HG03520 (cell line): ENCODE data around the gene MGAT5B.

ENCODE experiments used
- ATAC-seq: cut with Tn5 transposase; IDR thresholded peaks from one replicate; pipeline ENCODE4 v1.9.1; 2021; ENCODE audit warnings: mild to moderate bottlenecking, moderate library complexity; ENCODE audit not compliant: unreplicated experiment

The MGAT5B gene

DNA sequence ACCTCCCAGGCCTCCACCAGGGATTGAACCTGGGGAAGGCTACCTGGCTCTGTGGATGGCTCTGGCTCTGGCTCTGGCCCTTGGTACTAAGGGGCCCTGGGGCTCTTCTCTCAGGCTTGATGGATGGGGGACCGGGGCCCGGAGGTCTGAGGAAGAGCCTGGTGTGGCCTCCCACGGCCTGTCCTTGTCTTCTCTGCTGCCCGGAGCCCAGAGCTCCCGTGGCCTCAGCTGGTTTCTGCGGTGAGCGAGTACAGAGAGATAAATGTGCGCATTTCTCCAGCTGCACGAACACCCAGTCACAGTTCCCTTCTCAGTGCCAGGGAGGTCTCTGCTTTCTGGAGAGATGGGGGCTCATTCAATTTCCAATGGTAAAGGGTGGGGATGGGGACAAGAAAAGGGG lies 9.2 kb downstream of the MGAT5B start:
- no peak for ATAC-seq

DNA sequence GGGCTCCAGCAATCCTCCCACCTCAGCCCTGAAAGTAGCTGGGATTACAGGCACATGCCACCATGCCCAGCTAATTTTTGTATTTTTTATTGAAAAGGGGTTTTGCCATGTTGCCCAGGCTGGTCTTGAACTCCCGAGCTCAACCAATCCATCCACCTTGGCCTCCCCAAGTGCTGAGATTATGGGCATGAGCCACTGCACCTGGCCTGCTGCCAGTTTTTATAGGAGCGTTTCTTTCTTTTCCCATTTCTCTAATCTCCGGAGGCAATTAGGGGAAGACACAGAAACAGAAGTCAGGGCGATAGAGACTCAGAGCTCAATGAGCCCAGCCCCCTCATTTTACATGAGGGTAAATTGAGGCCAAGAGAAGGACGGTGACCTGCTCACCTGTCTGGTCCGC lies 10.4 kb downstream of the MGAT5B start:
- no peak for ATAC-seq

DNA sequence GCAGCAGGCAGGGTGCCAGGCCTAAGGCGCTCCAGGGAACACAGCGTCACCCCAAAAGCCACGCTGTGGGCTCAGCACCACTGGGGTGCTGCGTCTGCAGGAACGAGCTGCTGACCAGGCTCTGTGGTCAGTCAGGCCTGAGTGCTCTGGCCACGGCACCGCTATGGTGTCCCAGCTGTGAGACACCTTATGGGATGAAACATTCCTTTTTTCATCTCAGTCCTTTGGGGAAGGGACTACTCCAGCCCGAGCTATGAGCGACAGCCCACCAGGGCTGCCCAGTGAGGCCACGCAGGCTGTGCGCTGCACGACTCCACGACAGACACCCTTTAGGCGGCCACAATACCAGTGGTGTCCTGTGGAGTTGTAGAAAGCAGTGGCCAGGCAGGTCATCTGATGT lies 11.1 kb downstream of the MGAT5B start:
- no peak for ATAC-seq

DNA sequence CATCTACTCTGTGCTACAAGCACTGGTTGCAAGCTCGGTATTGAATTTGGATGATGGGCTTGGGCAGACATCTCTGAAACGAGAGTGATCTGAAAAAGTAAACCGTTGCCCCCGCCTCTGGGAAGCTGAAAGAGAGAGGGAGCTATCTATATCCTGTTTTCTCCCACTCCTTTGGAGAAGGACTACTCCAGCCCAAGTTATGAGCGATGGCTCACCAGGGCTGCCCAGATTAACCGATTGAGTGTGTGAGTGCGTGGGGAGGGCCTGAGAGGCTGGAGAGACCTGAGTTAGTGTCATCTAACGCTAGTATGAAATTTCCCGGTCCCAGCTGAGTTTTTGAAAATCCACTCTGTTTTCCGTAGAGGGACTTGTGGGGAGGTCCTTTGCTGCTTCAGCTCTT lies 11.5 kb downstream of the MGAT5B start:
- no peak for ATAC-seq

DNA sequence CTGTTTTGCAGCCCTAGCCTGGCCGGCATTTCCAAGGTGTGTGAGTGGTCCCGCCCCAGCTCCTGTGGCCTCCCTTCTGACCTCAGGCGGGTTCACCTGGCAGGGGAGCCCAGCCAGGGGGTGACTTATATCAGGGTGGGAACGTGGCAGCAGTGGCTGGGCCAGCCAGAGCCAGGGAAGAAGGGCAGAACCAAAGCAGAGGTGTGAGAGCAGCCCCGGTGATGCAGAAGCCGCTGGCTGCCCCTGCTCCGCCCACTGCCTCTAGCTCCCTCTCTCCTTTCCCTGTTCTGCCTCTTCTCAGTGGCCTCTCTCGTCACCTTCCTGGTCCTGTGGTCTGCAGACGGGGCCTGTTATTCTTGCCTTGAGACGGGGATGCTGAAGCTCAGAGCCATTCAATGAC lies 12.1 kb downstream of the MGAT5B start:
- ATAC-seq: no peak

DNA sequence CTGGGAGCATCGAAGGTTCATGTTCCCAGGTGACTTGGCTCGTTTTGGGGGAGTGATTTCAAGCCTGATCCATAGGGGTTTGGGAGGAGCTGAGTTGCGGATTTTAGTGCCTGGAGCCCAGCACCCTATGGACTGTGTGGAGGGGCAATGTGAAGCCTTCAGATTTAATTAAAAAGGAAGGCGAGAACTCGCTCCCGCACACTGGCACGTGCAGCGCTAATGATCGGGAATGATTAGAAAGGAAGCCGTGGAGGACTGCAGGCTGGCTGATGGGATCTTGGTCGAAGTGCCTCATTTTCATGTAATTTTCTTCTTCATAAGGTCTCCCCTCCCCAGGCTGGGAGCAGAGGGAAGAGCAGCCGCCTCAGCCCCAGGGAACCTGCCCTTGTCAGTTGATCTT lies 12.8 kb downstream of the MGAT5B start:
- no peak for ATAC-seq

DNA sequence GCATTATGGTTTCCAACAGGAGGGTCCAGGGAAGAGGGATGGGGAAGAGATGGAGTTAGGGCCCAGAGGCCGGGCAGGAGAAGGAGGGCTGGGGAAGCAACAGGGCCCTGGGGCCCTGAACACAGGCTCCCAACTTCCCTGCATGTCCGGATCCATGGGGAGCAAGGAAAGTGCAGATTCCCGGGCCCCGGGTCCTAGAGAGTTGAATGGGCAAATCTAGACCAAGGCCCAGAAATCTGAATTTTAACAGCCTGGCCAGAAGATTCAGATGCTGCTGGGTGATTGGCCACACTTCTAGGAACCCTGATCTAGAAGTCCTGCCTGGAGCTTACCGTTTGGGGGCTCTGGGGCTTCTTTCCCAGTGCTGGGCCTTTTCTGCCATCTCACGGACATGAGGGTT lies 13.2 kb downstream of the MGAT5B start:
- ATAC-seq: no peak

DNA sequence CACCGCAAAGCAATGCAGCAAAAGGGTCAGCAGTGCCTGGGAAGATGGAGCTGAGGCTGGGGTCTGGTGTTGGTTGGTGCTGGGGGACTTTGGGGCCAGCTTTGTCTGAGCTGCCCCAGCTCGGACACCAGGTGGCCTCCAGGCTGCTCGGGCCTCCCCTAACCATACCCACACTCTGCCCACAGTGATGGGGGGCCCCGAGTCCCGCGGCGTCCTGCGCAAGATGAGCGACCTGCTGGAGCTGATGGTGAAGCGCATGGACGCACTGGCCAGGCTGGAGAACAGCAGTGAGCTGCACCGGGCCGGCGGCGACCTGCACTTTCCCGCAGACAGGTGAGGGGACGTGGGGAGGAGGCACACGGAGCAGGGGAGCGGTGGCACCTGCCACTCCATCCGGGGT lies 13.8 kb downstream of the MGAT5B start:
- no peak for ATAC-seq

DNA sequence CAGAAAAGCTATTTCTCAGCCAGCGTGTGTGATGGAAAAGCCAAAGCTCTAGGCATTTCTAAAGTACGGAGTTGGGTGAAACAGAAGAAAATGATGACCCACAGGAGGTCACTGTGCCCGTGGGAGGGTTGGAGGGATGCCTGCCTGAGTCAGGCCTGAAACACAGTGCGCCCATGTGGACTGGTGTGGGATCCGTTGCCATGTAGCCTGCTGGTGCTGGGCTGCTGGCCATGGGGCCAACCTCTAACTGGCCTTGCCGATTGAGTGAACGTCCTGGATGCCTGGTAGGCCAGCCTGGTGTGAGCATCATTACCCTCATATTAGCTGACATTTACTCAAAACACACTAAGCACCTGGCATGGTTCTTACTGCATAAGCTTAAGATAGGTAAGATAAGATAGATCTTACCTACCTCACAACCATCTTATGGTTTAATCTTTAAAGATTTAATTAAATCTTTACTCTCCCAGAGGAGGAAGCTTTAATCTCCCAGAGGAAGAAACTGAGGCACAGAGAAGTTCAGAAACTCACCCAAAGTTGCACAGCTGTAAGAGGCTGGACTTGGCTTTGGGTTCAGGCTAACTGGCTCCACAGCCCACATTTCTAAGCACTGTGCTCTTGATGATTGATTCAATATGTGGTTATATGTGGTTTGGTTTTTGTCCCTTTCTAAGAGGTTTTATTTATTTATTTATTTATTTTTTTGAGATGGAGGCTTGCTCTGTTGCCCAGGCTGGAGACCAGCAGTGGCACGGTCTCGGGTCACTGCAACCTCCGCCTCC lies 15.7 kb downstream of the MGAT5B start:
- no peak for ATAC-seq

DNA sequence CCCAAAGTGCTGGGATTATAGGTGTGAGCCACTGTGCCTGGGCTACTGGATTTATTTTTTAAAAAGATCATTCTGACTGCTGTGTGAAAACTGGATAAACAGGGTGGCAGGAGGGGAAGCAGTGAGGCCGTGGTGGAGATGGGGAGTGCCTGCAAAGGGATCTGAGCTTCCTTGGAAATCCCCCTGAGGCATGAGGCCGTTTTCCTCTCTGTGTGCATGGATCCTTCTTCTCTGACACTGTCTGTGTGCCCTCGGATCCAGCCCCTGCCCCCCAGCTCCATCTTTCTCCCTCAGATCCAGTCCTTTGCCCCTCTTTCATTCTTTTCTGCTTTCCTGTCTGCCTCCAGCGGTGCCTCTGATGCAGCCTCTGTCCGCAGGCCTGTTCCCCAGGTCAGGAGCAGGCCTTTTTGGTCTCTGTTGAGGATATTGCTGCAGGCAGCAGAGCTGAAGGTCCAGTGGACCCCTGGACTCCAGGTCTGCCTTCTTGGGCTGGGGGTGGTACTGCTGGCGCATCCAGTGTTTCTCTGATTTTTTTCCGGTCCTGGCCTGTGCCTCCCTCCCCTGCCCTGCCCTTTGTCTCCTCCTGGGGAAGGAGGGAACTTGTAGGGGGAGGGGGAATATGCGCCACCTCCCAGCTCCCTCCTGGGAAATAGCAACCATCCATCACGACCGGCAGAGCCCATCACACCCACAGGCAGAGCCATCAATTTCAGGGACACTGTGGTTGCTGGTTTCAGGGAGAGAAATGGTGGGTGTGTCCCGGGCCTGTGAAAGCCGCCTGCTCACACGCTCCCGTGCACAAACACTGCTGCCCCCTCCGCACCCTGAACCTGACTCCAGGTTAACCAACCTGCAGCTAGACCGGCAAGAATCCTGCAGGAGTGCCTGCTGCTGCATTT lies 17.0 kb downstream of the MGAT5B start:
- ATAC-seq: no peak

DNA sequence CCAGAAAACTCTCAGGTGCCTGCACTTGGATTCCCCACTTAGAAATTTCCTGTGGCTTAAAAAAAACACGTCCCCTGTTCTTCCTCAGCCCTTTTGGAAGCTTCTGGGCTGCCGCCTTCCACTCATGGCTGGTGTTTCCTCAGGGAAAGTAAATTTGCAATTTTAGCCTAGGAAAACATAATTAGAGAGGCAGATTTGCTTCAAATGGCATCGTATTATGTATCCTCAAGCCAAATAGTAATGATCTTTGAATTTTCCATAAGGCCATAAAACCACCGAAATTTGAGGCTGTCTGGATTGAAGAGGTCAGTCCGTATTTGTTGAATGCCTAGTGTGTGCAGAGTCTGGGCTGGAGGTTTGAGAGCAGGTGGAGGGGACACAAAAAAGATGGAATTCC lies 17.7 kb downstream of the MGAT5B start:
- no peak for ATAC-seq

DNA sequence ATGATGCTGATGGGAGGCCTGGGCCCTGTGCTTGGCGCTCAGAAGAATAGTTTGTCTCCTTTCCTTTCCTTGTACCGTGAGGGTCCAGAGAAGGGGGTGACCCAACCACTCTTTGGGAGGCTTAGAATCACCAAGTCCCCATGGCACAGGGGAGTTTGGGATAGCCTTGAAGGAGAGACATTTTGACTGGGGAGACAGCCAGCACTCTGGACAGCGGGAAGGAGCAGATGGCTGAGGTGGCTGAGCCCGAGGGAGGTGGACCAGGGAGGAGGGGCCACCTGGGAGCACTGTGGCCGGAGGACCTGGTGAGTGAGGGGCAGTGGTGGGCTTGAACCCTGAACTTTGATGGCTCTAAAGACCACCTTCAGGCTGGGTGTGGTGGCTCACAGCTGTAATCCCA lies 18.2 kb downstream of the MGAT5B start:
- no peak for ATAC-seq

DNA sequence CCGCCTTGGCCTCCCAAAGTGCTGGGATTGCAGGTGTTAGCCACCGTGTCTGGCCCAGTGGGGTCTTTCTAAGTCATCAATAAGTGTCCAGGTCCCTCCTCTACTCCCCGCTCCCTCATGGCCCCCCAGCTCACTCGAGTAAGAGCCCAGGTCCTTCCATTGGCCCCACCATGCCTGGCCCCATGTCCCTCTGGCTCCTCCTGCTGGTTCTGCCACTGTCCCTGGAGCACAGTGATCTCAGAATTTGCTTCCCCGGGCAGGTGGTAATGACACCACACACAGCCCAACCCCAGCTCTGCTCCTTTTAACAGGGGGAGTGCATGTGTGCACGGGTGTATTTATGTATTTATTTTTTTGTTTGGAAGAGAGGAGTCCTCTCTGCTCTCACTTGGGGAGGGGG lies 19.6 kb downstream of the MGAT5B start:
- ATAC-seq: no peak

DNA sequence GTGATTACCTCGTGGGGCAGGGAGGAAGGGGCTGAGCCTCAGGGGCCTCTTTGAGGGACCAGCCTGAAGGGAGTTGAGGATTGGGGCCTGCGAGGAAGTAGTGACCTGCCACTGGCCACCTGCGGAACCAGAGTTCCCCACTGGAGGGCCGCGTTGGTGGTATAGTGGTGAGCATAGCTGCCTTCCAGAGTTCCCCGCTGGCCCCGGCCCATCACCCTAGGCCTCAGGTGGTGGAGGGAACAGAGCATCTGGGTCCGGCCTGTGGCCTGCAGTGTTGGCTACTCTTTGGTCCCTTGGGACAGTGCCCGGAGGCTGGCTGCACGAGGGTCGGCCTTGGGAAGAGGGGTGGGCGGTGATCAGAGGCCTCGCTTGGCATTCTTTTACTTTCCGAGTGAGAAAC lies 20.5 kb downstream of the MGAT5B start:
- ATAC-seq: no peak

DNA sequence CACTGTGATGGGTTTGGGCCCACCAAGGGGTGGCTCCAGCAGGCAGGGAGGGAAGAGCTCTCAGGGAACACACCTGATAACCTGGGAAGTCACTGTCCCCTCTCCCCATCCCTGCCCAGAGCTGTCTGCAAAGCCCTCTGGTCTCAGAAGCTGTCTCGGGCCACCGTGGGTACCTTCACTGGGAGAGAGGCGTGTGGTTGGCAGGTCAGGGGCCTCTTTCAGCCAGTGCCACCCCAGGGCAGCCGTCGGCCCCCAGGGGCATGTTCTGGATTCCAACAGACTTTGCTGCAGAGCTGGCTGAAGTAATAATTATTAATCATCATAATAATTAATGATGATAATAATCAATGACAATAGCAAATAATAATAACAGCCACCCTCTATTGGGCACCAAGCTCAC lies 21.1 kb downstream of the MGAT5B start:
- ATAC-seq: no peak

DNA sequence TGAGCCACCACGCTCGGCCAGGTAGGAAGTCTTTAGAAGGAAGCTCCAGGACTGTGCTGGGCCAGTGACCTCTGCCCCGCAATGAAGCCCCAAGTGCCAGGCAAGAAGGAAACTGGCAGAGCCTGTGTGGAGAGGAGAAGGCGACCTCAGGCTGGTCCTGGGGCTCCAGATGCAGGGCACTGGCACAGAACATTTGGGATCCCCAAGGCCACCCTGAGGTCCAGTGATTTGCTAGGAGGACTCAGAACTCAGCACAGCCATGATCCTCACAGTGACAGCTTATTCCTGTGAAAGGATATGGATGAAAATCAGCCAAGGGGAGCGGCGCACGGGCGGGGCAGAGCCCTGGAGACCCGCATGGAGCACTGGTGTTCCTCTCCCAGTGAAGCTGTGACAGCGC lies 24.1 kb downstream of the MGAT5B start:
- no peak for ATAC-seq

DNA sequence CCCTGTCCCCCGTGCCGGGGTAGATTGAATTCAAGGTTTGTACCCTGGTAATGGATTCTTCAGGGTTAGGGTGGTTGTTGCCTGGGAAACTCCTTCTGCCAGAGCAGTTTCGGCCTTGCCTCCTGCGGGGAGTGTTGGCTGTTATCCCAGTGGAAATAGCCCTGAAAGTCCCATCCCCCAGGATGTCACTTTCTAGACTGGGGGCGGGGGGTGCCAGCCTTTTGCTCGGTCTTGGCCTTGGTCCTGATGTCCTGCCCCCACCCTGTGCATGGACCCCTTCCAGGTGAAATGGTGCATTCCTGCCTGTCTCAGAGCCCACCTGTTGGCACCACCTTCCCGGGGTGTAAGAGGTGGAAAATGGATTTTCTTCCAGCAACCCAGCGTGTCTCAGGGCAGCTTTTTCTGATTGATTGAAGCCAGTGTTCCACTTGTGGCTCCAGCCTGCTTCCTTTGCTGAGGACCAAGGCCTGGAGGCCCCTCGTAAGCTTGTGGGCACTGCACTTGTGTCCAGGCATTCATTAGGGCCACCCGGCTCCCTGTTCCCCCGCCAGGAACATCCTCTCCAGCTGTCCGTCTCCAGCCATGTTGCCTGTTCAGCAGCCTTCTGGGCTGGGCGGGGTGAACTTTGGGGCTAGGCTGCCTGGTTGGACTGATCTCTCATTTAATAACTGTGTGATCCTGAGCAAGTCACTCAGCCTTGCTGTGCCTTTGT lies 25.6 kb downstream of the MGAT5B start:
- ATAC-seq: no peak

DNA sequence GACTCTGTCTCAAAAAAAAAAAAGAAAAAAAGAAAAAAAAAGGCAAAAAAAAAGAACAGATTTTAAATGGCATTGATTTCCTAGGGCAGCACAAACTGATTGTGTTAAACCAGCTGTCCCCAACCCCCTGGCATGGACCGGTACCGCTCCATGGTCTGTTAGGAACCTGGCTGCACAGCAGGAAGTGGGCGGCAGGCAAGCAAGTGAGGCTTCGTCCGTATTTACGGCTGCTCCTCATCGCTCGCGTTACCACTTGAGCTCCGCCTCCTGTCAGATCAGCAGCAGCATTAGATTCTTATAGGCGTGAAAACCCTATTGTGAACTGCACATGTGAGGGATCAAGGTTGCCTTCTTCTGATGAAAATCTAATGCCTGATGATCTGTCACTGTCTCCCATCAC lies 26.6 kb downstream of the MGAT5B start:
- ATAC-seq: no peak

DNA sequence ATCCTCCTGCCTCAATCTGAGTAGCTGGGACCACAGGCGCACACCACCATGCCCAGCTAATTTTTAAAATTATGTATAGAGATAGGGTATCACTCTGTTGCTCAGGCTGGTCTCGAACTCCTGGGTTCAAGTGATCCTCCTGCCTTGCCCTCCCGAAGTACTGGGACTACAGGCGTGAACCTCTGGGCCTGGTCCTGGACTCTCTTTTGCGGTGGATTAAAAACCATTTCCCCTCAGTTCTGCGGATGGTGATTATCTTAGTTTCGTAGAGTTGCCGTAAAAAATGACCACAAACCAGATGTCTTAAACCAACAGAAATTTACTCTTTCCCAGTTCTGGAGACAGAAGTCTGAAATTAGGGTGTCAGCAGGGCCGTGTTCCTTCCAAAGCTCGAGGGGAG lies 28.8 kb downstream of the MGAT5B start:
- no peak for ATAC-seq

DNA sequence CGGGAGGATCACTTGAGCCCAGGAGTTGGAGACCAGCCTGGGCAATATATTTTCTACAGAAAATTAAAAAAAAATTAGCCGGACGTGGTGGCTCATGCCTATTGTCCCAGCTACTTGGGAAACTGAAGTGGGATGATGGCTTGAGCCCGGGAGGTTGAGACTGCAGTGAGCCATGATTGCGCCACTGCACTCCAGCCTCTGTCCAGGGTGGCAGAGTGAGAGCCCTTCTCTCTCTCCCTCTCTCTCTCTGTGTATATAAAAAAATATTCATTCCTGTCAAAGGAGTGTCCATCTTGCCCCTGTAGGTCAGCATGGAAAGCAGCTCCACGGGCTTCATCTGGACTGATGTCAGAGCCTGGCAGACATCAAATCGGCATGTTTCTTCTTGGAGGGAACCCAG lies 31.2 kb downstream of the MGAT5B start:
- ATAC-seq: no peak

DNA sequence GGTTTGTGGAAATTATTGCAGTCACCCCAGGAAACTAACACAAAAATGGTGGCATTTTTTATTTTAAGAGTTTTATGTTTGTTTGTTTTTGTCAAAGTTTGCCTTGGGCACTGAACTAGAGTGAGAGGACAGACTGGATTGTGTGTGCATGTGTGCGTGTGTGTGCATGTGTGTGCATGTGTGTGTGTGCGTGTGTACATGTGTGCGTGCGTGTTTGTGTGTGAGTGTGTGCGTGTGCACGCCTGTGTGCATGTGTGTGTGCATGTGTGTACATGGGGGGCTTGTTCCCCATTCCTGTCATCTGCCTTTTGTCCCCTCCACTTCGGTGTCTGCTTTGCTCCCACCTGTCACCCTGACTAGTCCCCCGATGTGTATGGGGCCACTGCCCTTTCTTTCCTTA lies 32.5 kb downstream of the MGAT5B start:
- ATAC-seq: no peak
